PC-3 (cell line): ENCODE data around the gene PSRC1. TPM values are rescaled to one million over a fixed set of nuclear protein-coding genes. Genes with fewer than 3 reads are reported as not detected.

Experiments used
- ATAC-seq: fragments of 200-7000 bp; cut with Tn5 transposase; 2 replicates; pipeline ENCODE4 v1.9.1; 2020; ENCODE audit warnings: mild to moderate bottlenecking, moderate library complexity
- BruUV-seq: library from RNA; stranded (reverse); fragments of 400-500 nt; replicated peaks from 2 replicates; lab custom pipeline; 2021; lab: Mats Ljungman, UMichigan
- CTCF ChIA-PET: fragments of 300-600 bp; sonication (Branson Sonifier 250); formaldehyde crosslinking; loops from one replicate; lab custom pipeline; 2022; ENCODE audit warnings: antibody characterized with exemption; lab: Charles Lee
- POLR2A ChIA-PET: fragments of 300-600 bp; sonication (Branson Sonifier 250); formaldehyde crosslinking; loops from one replicate; lab custom pipeline; 2022; ENCODE audit warnings: antibody characterized with exemption; ENCODE audit not compliant: unreplicated experiment; lab: Charles Lee
- DNase-seq: peaks from one replicate; pipeline ENCODE4 v3.0.0-alpha.2; 2015
- H2AFZ ChIP-seq: fragments of 300-600 bp; sonication (generic); 2 replicates; pipeline ENCODE4 v1.6.0; 2016; ENCODE audit warnings: antibody characterized with exemption, low read length
- H3F3A ChIP-seq: fragments of 300-600 bp; sonication (generic); one replicate; pipeline ENCODE4 v1.6.0; 2017; ENCODE audit warnings: antibody characterized with exemption, low read length, control low read depth, mild to moderate bottlenecking; ENCODE audit not compliant: unreplicated experiment
- H3K27ac ChIP-seq: fragments of 300-600 bp; sonication (generic); 2 replicates; pipeline ENCODE4 v1.5.1; 2016; ENCODE audit warnings: mild to moderate bottlenecking, low read length
- H3K27me3 ChIP-seq: fragments of 300-600 bp; sonication (generic); 2 replicates; pipeline ENCODE4 v1.6.1; 2016; ENCODE audit warnings: low read length, mixed read lengths
- H3K36me3 ChIP-seq: fragments of 300-600 bp; sonication (generic); 2 replicates; pipeline ENCODE4 v1.6.1; 2016; ENCODE audit warnings: low read depth, mixed run types, low read length, mixed read lengths
- H3K4me1 ChIP-seq: fragments of 300-600 bp; sonication (generic); 2 replicates; pipeline ENCODE4 v1.5.1; 2016; ENCODE audit warnings: low read length; ENCODE audit not compliant: insufficient read depth
- H3K4me2 ChIP-seq: fragments of 300-600 bp; sonication (generic); 2 replicates; pipeline ENCODE4 v1.6.0; 2016; ENCODE audit warnings: low read length
- H3K4me3 ChIP-seq: fragments of 300-600 bp; sonication (generic); 2 replicates; pipeline ENCODE4 v1.5.1; 2016; ENCODE audit warnings: mild to moderate bottlenecking, low read length, mixed read lengths
- H3K79me2 ChIP-seq: fragments of 300-600 bp; sonication (generic); 2 replicates; pipeline ENCODE4 v1.6.1; 2017; ENCODE audit warnings: low read length, mixed read lengths
- H3K9ac ChIP-seq: fragments of 300-600 bp; sonication (generic); 2 replicates; pipeline ENCODE4 v1.6.0; 2016; ENCODE audit warnings: mild to moderate bottlenecking, low read length
- H3K9me2 ChIP-seq: fragments of 300-600 bp; sonication (generic); replicated peaks from 2 replicates; pipeline ENCODE4 v1.6.1; 2016; ENCODE audit warnings: mixed run types, low read length, mixed read lengths
- H3K9me3 ChIP-seq: fragments of 300-600 bp; sonication (generic); 2 replicates; pipeline ENCODE4 v1.6.1; 2016; ENCODE audit warnings: low read length, mixed read lengths
- H4K20me1 ChIP-seq: fragments of 300-600 bp; sonication (generic); 2 replicates; pipeline ENCODE4 v1.6.1; 2016; ENCODE audit warnings: low read length, mixed read lengths
- EZH2 ChIP-seq: fragments of 300-600 bp; sonication (generic); IDR thresholded peaks from one replicate; pipeline ENCODE4 v1.6.1; 2017; ENCODE audit warnings: antibody characterized with exemption, mild to moderate bottlenecking, low read length; ENCODE audit not compliant: unreplicated experiment
- EZH2phosphoT487 ChIP-seq: fragments of 300-600 bp; sonication (generic); IDR thresholded peaks from 2 replicates; pipeline ENCODE4 v1.6.1; 2018; ENCODE audit warnings: mild to moderate bottlenecking, antibody characterized with exemption, low read length, borderline replicate concordance
- intact Hi-C: fragments of 100-400 bp; cut with micrococcal nuclease; formaldehyde crosslinking; loops from 2 replicates; pipeline ENCODE4 v1.9.0; 2023
- total RNA-seq: library from RNA; depleted of rRNA; stranded (reverse); fragments of >200 nt; gene quantifications from 2 replicates; pipeline ENCODE4 v1.2.3, GENCODE V29; 2014
- TF ChIP-seq, protein P1 (sequence below): fragments of 300-600 bp; sonication (generic); conservative IDR thresholded peaks from 2 replicates; pipeline ENCODE4 v1.5.1; 2017; ENCODE audit warnings: antibody characterized with exemption, low read depth, mild to moderate bottlenecking, low read length

PSRC1 gene
- total RNA-seq, 1 experiment from 2014 or later: 33.8 TPM

DNA sequence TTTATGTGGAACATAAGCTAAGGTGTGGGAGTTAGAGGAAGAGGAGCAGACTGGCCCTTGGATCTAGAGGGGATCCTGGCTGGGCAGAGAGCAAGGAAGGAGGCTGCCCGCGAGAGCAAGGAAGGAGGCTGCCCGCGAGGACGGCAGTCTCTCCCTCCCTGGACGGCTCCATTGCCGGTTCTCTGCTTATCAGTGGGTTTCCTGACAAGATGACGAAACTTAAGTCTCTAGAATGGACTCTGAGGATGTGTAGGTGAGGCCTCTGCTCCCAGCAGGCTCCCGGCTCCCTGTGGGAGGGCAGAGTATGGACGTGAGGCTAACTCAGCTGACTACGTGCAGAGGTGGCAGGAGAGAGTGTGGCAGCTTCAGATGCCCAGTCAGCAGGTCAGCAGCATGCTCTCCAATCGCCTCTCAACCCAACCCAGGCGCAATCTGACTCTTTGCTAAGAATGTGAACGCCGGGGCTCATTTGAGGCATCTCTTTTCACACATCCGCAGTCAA is 17.8 kb upstream of the PSRC1 start:
- Histone ChIP-seq H3K4me1 (no peaks in the 10 kb centered on the region; the same call in 1 of the 2 replicates), H3K27ac (no peak overlapping the region), H4K20me1 (no peaks in the 10 kb centered on the region), H3K9me3 (no peaks in the 10 kb centered on the region), H3K4me2 (no peak overlapping the region), H3F3A (no peaks in the 10 kb centered on the region), H3K4me3 (no peak overlapping the region), H3K36me3 (no peaks in the 10 kb centered on the region), H3K9me2 (no peaks in the 10 kb centered on the region), H3K9ac (no peak overlapping the region), H2AFZ (no peak overlapping the region), H3K27me3 (no peaks in the 10 kb centered on the region), H3K79me2 (no peaks in the 10 kb centered on the region)
- ChIA-PET POLR2A (no interaction called here), CTCF (no interaction called here)
- intact Hi-C loops: no loop called here
- BruUV-seq: no TSS peak
- DNase-seq (no peak), ATAC-seq (no peak)
- TF ChIP-seq EZH2phosphoT487 (no peak), EZH2 (no peak)
- TF ChIP-seq, protein P1, sequence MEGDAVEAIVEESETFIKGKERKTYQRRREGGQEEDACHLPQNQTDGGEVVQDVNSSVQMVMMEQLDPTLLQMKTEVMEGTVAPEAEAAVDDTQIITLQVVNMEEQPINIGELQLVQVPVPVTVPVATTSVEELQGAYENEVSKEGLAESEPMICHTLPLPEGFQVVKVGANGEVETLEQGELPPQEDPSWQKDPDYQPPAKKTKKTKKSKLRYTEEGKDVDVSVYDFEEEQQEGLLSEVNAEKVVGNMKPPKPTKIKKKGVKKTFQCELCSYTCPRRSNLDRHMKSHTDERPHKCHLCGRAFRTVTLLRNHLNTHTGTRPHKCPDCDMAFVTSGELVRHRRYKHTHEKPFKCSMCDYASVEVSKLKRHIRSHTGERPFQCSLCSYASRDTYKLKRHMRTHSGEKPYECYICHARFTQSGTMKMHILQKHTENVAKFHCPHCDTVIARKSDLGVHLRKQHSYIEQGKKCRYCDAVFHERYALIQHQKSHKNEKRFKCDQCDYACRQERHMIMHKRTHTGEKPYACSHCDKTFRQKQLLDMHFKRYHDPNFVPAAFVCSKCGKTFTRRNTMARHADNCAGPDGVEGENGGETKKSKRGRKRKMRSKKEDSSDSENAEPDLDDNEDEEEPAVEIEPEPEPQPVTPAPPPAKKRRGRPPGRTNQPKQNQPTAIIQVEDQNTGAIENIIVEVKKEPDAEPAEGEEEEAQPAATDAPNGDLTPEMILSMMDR: no peak

DNA sequence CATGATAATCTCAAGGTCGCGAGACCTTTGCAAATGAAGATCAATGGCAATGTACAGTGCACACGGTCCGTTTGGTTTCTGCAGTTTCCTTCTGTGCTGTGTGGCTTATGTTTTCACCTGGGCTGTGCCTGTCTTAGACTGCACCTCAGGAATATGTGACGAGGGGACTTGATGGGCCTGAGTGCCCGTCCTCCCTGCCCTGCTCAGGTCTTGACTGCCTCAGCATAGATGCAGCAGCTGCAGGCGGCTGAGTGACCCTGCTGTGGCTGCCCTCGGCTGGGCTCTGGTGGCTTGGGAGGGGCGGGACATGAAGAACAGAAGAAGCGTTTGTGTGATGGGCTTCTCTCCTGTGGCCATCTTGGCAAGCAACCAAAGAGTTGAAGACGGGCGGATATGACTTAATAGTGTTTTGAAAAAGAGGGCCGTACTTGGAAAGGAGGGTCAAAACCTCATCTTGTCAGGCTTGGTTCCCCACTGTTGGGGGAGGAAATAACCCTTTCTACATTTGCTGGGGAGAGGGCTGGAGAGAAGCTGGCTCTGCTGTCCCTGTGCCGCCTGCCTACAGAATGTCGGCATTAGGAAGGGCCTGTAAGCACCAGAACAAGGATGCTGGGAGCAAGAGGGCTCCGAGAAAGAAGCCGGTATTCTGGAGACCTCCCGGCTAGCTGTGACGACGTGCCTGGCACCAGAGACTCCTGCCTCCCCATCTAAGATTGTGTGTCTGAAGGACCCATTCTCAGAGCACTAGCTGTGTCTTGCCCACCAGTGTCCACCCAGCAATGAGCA is 16.8 kb upstream of the PSRC1 start:
- Histone ChIP-seq H3K4me3 (no peak overlapping the region), H3K4me2 (no peak overlapping the region), H3F3A (no peaks in the 10 kb centered on the region), H3K27me3 (no peaks in the 10 kb centered on the region), H2AFZ (no peak overlapping the region), H3K9me2 (no peaks in the 10 kb centered on the region), H3K36me3 (no peaks in the 10 kb centered on the region), H3K4me1 (no peaks in the 10 kb centered on the region; the same call in 1 of the 2 replicates), H3K9me3 (no peaks in the 10 kb centered on the region), H4K20me1 (no peaks in the 10 kb centered on the region), H3K79me2 (no peaks in the 10 kb centered on the region), H3K9ac (no peak overlapping the region), H3K27ac (no peak overlapping the region)
- CTCF ChIA-PET: no interaction called here
- intact Hi-C loops: no loop called here
- no TSS peak for BruUV-seq
- TF ChIP-seq, protein P1: no peak
- TF ChIP-seq EZH2phosphoT487 (no peak), EZH2 (no peak)
- ATAC-seq: no peak
- no peak for DNase-seq
- POLR2A ChIA-PET: no interaction called here
